DOHH2 (cell line): ENCODE data around the gene ZDHHC18.

Experiments used
- H3F3A ChIP-seq: fragments of 200-600 bp; sonication (generic), shearing (Covaris generic); 2 replicates; pipeline ENCODE4 v1.6.0; 2016; ENCODE audit warnings: antibody characterized with exemption, mild to moderate bottlenecking; ENCODE audit not compliant: control insufficient read depth, insufficient read depth
- H3K27ac ChIP-seq: fragments of 200-600 bp; sonication (generic); 2 replicates; pipeline ENCODE4 v1.5.1; 2014; ENCODE audit warnings: low read depth, mild to moderate bottlenecking, low read length, moderate library complexity
- H3K27me3 ChIP-seq: fragments of 200-600 bp; sonication (generic); 2 replicates; pipeline ENCODE4 v1.6.1; 2014; ENCODE audit warnings: mild to moderate bottlenecking, low read length, mixed read lengths; ENCODE audit not compliant: control insufficient read depth
- H3K36me3 ChIP-seq: fragments of 200-600 bp; sonication (generic); 2 replicates; pipeline ENCODE4 v1.6.1; 2014; ENCODE audit warnings: mild to moderate bottlenecking, low read length, moderate library complexity, mixed read lengths; ENCODE audit not compliant: control insufficient read depth
- H3K4me1 ChIP-seq: fragments of 200-600 bp; sonication (generic); 2 replicates; pipeline ENCODE4 v1.6.1; 2014; ENCODE audit warnings: mild to moderate bottlenecking, low read length, mixed read lengths; ENCODE audit not compliant: control insufficient read depth
- H3K4me2 ChIP-seq: fragments of 200-600 bp; sonication (generic); 2 replicates; pipeline ENCODE4 v1.6.0; 2014; ENCODE audit warnings: mild to moderate bottlenecking, low read length, moderate library complexity
- H3K4me3 ChIP-seq: fragments of 200-600 bp; sonication (generic); 2 replicates; pipeline ENCODE4 v1.5.1; 2014; ENCODE audit warnings: mild to moderate bottlenecking, low read length, mixed read lengths
- H3K79me2 ChIP-seq: fragments of 200-600 bp; sonication (generic); 2 replicates; pipeline ENCODE4 v1.6.1; 2014; ENCODE audit warnings: mild to moderate bottlenecking, low read length, mixed read lengths; ENCODE audit not compliant: control insufficient read depth
- H3K9me2 ChIP-seq: fragments of 200-600 bp; sonication (generic); replicated peaks from 2 replicates; pipeline ENCODE4 v1.6.1; 2014; ENCODE audit warnings: mild to moderate bottlenecking, low read length, mixed read lengths; ENCODE audit not compliant: control insufficient read depth
- H3K9me3 ChIP-seq: fragments of 200-600 bp; sonication (generic); 2 replicates; pipeline ENCODE4 v1.6.1; 2014; ENCODE audit warnings: antibody characterized with exemption, low read length, mixed read lengths; ENCODE audit not compliant: control insufficient read depth, insufficient read depth
- H4K20me1 ChIP-seq: fragments of 200-600 bp; sonication (generic); 2 replicates; pipeline ENCODE4 v1.6.0; 2014; ENCODE audit warnings: low read depth, mild to moderate bottlenecking, antibody characterized with exemption, low read length, moderate library complexity; ENCODE audit not compliant: control insufficient read depth, insufficient read depth
- EZH2phosphoT487 ChIP-seq: fragments of 200-600 bp; sonication (generic); IDR thresholded peaks from 2 replicates; pipeline ENCODE4 v1.6.1; 2017; ENCODE audit warnings: borderline replicate concordance, mild to moderate bottlenecking, antibody characterized with exemption, low read length, moderate library complexity, mixed read lengths
- TF ChIP-seq, protein P1 (sequence below): fragments of 200-600 bp; sonication (generic); IDR thresholded peaks from one replicate; pipeline ENCODE4 v1.5.1; 2014; ENCODE audit warnings: antibody characterized with exemption, mild to moderate bottlenecking, low read depth, low read length; ENCODE audit not compliant: poor library complexity, severe bottlenecking

The ZDHHC18 gene

DNA sequence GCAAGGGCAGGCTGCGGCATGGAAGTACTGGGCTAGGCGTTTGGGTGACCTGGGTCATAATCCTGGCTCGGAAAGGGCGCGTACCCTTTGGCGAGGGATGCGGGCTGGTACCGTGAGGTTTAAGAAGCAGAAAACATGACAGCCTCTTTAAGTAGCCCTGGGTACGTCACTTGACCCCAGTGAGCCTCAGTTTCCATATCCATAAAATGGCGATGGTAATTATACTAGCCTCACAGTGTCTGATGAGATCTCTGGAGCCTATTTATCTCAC lies 38.0 kb upstream of the ZDHHC18 start:
- H4K20me1 ChIP-seq, result no peaks in the 10 kb centered on the region
- H3K9me2 ChIP-seq, result no peaks in the 10 kb centered on the region
- TF ChIP-seq, protein P1, sequence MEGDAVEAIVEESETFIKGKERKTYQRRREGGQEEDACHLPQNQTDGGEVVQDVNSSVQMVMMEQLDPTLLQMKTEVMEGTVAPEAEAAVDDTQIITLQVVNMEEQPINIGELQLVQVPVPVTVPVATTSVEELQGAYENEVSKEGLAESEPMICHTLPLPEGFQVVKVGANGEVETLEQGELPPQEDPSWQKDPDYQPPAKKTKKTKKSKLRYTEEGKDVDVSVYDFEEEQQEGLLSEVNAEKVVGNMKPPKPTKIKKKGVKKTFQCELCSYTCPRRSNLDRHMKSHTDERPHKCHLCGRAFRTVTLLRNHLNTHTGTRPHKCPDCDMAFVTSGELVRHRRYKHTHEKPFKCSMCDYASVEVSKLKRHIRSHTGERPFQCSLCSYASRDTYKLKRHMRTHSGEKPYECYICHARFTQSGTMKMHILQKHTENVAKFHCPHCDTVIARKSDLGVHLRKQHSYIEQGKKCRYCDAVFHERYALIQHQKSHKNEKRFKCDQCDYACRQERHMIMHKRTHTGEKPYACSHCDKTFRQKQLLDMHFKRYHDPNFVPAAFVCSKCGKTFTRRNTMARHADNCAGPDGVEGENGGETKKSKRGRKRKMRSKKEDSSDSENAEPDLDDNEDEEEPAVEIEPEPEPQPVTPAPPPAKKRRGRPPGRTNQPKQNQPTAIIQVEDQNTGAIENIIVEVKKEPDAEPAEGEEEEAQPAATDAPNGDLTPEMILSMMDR, result no peak
- no peak for TF ChIP-seq EZH2phosphoT487
- H3K4me3 ChIP-seq, result peak overlapping the region; percentile 90
- peak overlapping the region; percentile 92 for H3K27ac ChIP-seq
- H3F3A ChIP-seq, result peaks cover 36% of the 10 kb centered on the region
- peaks cover 11% of the 10 kb centered on the region; the same call in 1 of the 2 replicates for H3K36me3 ChIP-seq
- H3K4me1 ChIP-seq, result peaks cover 53% of the 10 kb centered on the region
- peaks cover 11% of the 10 kb centered on the region for H3K79me2 ChIP-seq
- peak overlapping the region; percentile 76 for H3K4me2 ChIP-seq
- no peaks in the 10 kb centered on the region for H3K9me3 ChIP-seq
- H3K27me3 ChIP-seq, result no peaks in the 10 kb centered on the region

DNA sequence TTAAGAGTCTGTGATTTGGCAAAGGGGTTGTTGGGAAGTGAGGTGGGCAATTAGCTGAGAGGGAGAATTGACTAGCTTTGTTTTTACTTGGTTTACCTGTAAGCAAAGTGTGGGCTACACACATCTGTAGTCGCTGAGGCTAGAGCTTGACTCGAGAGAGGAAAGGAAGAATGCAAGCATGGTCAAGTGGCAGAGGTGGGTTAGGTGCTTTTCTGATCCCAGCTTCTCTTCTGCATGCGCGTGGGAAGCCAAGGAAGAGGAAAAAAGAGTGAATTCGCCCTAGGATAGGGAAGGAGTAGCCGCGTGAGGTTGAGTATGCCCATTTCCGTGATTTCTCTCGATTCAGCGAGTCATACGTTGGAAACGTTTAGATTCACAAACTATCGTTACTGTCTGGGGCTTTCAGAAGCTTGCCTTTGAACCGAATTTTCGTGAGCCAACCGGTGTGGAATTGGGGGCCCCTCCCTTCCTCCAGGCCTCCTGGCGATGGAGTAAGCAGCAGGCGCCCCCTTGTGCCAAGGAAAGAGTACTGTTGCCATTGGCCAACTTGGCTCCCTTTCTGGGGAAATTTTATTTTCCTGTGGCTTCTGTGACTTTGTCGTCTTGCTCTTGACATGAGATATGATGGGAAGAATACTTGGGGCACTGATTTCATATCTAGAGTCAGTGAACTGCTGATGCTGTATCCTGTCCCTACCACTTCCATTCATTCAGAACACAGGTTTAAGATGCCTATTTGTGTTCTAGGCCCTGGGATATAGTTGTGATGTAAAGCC lies 37.5 kb upstream of the ZDHHC18 start:
- Histone ChIP-seq H3K79me2 (peaks cover 11% of the 10 kb centered on the region), H3K4me1 (peaks cover 47% of the 10 kb centered on the region), H3K9me2 (no peaks in the 10 kb centered on the region), H3K9me3 (no peaks in the 10 kb centered on the region), H3K27me3 (no peaks in the 10 kb centered on the region), H3K36me3 (peaks cover 9% of the 10 kb centered on the region), H3K4me3 (peak overlapping the region; percentile 90), H3K27ac (peak overlapping the region; percentile 92), H3F3A (peaks cover 32% of the 10 kb centered on the region), H4K20me1 (no peaks in the 10 kb centered on the region), H3K4me2 (peak overlapping the region; percentile 76)
- TF ChIP-seq EZH2phosphoT487, result no peak
- TF ChIP-seq, protein P1, result peak; percentile 93

DNA sequence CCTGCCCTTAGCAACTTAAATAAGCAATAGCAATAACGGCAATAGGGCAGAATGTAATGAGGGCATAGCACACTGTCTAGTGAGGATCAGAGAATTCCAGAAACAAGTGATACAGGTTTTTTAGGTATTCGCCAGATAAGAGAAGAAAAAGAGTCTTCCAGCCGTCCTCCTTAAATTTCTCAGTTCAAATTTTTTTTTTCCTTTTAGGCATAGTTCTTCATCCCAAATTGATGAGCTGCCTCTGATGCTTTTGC lies 36.9 kb upstream of the ZDHHC18 start:
- H3K4me3 ChIP-seq, result no peak overlapping the region
- H3F3A ChIP-seq, result peaks cover 27% of the 10 kb centered on the region
- H3K9me2 ChIP-seq, result no peaks in the 10 kb centered on the region
- peaks cover 11% of the 10 kb centered on the region for H3K79me2 ChIP-seq
- no peaks in the 10 kb centered on the region for H3K9me3 ChIP-seq
- TF ChIP-seq, protein P1, result no peak
- H3K36me3 ChIP-seq, result peaks cover 12% of the 10 kb centered on the region
- H3K4me1 ChIP-seq, result peaks cover 42% of the 10 kb centered on the region
- no peak overlapping the region for H3K27ac ChIP-seq
- H3K27me3 ChIP-seq, result no peaks in the 10 kb centered on the region
- H4K20me1 ChIP-seq, result no peaks in the 10 kb centered on the region
- peak overlapping the region; percentile 76 for H3K4me2 ChIP-seq

DNA sequence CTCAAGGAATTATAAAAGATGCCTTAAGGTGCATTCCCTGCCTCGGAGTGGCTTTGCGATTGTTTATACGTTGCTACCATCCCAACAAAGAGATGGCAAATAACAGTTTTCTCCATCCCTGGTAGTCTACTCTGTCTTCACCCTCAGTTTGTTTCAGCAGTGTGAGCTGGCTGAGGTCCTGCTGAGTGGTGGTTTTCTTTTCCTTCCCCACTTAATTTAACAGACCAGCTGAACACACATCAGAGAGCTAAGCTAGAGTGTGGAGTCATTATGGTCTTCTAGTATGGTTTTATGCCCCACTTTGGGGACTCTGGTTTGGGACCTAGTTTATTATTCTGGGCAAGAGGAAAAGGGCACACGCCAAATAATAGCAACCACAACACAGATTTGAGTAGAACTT lies 36.6 kb upstream of the ZDHHC18 start:
- H3K4me1 ChIP-seq, result peaks cover 38% of the 10 kb centered on the region
- H3K27ac ChIP-seq, result no peak overlapping the region
- no peaks in the 10 kb centered on the region for H3K9me2 ChIP-seq

More for the DNA sequence above, 36.6 kb upstream of the ZDHHC18 start:
- Histone ChIP-seq H4K20me1 (no peaks in the 10 kb centered on the region), H3F3A (peaks cover 23% of the 10 kb centered on the region), H3K27me3 (no peaks in the 10 kb centered on the region), H3K79me2 (peaks cover 11% of the 10 kb centered on the region), H3K9me3 (no peaks in the 10 kb centered on the region), H3K36me3 (peaks cover 16% of the 10 kb centered on the region), H3K4me2 (no peak overlapping the region), H3K4me3 (no peak overlapping the region)
- TF ChIP-seq, protein P1, result no peak
- no peak for TF ChIP-seq EZH2phosphoT487
